Measurements from ENCODE around the gene DNAJA2.

DNA sequence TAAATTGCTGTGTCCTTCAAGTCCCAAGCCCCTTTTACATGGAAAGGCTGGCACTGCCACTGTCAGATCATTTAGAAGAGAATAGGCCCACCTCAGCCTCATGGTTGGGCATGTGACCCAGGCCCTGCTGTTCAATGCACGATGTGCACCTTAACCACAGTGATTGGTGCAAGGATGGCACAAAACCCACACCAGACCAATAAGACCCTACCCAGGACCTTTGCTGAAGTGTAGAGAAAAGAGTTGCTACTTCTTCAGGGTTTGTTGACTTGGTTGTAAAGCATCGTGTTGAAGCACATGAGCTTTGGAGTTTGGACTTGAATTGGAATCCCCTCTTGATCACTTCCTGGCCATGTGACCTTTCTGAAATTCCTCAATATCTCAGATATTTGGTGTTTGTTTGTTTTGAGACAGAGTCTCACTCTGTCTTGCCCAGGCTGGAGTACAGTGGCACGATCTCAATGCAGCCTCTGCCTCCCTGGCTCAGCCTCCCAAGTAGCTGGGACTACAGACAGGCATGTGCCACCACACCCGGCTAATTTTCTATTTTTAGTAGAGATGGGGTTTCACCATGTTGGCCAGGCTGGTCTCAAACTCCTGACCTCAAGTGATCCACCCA lies 24.8 kb downstream of the DNAJA2 start:
- TF ChIP-seq, protein P1, sequence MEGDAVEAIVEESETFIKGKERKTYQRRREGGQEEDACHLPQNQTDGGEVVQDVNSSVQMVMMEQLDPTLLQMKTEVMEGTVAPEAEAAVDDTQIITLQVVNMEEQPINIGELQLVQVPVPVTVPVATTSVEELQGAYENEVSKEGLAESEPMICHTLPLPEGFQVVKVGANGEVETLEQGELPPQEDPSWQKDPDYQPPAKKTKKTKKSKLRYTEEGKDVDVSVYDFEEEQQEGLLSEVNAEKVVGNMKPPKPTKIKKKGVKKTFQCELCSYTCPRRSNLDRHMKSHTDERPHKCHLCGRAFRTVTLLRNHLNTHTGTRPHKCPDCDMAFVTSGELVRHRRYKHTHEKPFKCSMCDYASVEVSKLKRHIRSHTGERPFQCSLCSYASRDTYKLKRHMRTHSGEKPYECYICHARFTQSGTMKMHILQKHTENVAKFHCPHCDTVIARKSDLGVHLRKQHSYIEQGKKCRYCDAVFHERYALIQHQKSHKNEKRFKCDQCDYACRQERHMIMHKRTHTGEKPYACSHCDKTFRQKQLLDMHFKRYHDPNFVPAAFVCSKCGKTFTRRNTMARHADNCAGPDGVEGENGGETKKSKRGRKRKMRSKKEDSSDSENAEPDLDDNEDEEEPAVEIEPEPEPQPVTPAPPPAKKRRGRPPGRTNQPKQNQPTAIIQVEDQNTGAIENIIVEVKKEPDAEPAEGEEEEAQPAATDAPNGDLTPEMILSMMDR (IDR thresholded peaks at IDR 0.05), result no peak
- no peak for TF ChIP-seq POLR2A (IDR thresholded peaks at IDR 0.05)
